Measurements from ENCODE around the gene PODNL1. TPM values are rescaled to one million over a fixed set of nuclear protein-coding genes. Genes with fewer than 3 reads are reported as not detected.

PODNL1 gene
- total and polyA plus RNA-seq, 10 of the 15 experiments (the other 5 are each of a cell fraction or from before 2014, with no cell fraction given): 0.04 to 0.44 TPM; not detected in 8

DNA sequence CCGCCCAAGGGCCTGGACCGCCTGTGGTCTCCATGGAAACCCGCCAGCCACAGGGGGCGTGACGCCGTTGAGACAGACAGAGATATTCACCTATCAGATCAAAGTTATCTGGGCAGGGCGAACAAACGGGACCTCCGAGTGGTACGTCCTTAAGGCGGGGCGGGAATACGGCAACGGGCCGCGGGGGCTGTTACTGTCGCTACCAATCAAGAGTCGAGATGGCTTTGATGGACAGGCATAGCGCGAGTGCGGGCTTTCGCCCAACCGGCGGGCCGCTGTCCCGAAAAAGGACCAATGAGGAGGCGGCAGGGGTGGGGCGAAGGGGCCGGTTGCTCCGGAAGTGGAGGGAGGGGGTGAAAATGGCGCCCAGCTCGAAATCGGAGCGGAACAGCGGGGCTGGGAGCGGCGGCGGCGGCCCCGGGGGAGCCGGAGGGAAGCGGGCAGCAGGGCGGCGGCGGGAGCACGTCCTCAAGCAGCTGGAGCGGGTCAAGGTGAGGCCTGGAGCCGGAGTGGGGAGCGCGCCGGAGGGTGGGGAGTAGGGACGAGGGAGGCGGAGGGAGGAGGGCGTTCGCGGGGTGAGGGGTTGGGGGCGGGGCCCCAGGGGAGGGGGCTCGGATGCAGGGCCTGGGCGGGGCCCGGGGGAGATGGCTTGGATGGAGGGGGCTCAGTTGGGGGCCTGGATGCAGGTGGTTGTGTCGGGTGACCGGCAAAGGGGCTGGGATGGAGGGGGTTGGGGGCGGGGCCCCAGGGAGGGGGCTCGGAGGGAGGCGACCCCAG lies 14.1 kb upstream of the PODNL1 start, which contains the start of gene DCAF15 (continued):
- TF ChIP-seq PML (IDR thresholded peaks at IDR 0.05; ENCODE audit: low read length): no peak
- TF ChIP-seq FOXM1 (IDR thresholded peaks at IDR 0.05; ENCODE audit: low read depth, low read length): no peak
- peak; percentile 100 for TF ChIP-seq DPF2 (IDR thresholded peaks at IDR 0.05)
- TF ChIP-seq, protein P1, sequence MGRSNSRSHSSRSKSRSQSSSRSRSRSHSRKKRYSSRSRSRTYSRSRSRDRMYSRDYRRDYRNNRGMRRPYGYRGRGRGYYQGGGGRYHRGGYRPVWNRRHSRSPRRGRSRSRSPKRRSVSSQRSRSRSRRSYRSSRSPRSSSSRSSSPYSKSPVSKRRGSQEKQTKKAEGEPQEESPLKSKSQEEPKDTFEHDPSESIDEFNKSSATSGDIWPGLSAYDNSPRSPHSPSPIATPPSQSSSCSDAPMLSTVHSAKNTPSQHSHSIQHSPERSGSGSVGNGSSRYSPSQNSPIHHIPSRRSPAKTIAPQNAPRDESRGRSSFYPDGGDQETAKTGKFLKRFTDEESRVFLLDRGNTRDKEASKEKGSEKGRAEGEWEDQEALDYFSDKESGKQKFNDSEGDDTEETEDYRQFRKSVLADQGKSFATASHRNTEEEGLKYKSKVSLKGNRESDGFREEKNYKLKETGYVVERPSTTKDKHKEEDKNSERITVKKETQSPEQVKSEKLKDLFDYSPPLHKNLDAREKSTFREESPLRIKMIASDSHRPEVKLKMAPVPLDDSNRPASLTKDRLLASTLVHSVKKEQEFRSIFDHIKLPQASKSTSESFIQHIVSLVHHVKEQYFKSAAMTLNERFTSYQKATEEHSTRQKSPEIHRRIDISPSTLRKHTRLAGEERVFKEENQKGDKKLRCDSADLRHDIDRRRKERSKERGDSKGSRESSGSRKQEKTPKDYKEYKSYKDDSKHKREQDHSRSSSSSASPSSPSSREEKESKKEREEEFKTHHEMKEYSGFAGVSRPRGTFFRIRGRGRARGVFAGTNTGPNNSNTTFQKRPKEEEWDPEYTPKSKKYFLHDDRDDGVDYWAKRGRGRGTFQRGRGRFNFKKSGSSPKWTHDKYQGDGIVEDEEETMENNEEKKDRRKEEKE (IDR thresholded peaks at IDR 0.05): no peak
- TF ChIP-seq RELA (IDR thresholded peaks at IDR 0.05; ENCODE audit: borderline replicate concordance, partially characterized antibody): no peak
- no peak for TF ChIP-seq JUNB (IDR thresholded peaks at IDR 0.05)
- no peak for TF ChIP-seq SUZ12 (IDR thresholded peaks at IDR 0.05; ENCODE audit: unreplicated experiment)
- TF ChIP-seq CHD4 (IDR thresholded peaks at IDR 0.05): no peak
- TF ChIP-seq RUNX3 (IDR thresholded peaks at IDR 0.05; ENCODE audit: low read length): peak; percentile 55
- TF ChIP-seq NFYB (IDR thresholded peaks at IDR 0.05; ENCODE audit: insufficient read depth, low read depth, low read length): peak; percentile 93
- TF ChIP-seq PAX8 (IDR thresholded peaks at IDR 0.05): no peak
- no peak for TF ChIP-seq KDM1A (IDR thresholded peaks at IDR 0.05; ENCODE audit: borderline replicate concordance)
- TF ChIP-seq CEBPB (IDR thresholded peaks at IDR 0.05; ENCODE audit: borderline replicate concordance in 1 of 2, low read depth in 2 of 2, low read length in 2 of 2): no peak
- TF ChIP-seq SPI1 (IDR thresholded peaks at IDR 0.05; ENCODE audit: borderline replicate concordance, insufficient read depth, low read depth, low read length): peak; percentile 2; the same call in 1 of the 2 replicates
- no peak for TF ChIP-seq HDAC2 (IDR thresholded peaks at IDR 0.05)
- TF ChIP-seq SIN3A (IDR thresholded peaks at IDR 0.05; ENCODE audit: low read depth, low read length): peak; percentile 86
- TF ChIP-seq NR2C1 (IDR thresholded peaks at IDR 0.05): peak; percentile 84
- peak; percentile 68; the same call in 1 of the 2 replicates for TF ChIP-seq MXI1 (IDR thresholded peaks at IDR 0.05; ENCODE audit: low read depth, low read length)
- TF ChIP-seq PAX5 (IDR thresholded peaks at IDR 0.05; ENCODE audit: borderline replicate concordance, low read depth, low read length): 0 out of 2 replicates have a peak, but pooled peaks have one; percentile 8
- TF ChIP-seq MYC (IDR thresholded peaks at IDR 0.05; ENCODE audit: insufficient read depth, insufficient read length, insufficient replicate concordance, low read length, severe bottlenecking): no peak
- TF ChIP-seq, protein P2, sequence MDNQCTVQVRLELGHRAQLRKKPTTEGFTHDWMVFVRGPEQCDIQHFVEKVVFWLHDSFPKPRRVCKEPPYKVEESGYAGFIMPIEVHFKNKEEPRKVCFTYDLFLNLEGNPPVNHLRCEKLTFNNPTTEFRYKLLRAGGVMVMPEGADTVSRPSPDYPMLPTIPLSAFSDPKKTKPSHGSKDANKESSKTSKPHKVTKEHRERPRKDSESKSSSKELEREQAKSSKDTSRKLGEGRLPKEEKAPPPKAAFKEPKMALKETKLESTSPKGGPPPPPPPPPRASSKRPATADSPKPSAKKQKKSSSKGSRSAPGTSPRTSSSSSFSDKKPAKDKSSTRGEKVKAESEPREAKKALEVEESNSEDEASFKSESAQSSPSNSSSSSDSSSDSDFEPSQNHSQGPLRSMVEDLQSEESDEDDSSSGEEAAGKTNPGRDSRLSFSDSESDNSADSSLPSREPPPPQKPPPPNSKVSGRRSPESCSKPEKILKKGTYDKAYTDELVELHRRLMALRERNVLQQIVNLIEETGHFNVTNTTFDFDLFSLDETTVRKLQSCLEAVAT (IDR thresholded peaks at IDR 0.05): no peak
- TF ChIP-seq HDGF (IDR thresholded peaks at IDR 0.05): peak; percentile 93
- TF ChIP-seq STAT1 (conservative IDR thresholded peaks at IDR 0.05): 0 out of 2 replicates have a peak, but pooled peaks have one; percentile 45
- TF ChIP-seq RAD21 (IDR thresholded peaks at IDR 0.05; ENCODE audit: insufficient read depth, low read depth, low read length): no peak
- no peak for TF ChIP-seq POLR2AphosphoS2 (IDR thresholded peaks at IDR 0.05; ENCODE audit: low read depth, low read length)
- no peak for TF ChIP-seq BRCA1 (IDR thresholded peaks at IDR 0.05; ENCODE audit: low read depth, low read length)
- no peak for TF ChIP-seq STAT3 (IDR thresholded peaks at IDR 0.05; ENCODE audit: low read depth, low read length)
